GM12801 (cell line): ENCODE data around the gene ARID4B.

Experiments used
- TF ChIP-seq, protein P1 (sequence below): IDR thresholded peaks from one replicate; pipeline ENCODE4 v1.5.1; 2011; ENCODE audit warnings: control low read depth; ENCODE audit not compliant: insufficient read length; ENCODE audit errors: extremely low read depth

ARID4B gene

GRCh38 chr1:235302143-235302542 lies 25.8 kb downstream of the ARID4B start:
- TF ChIP-seq, protein P1, sequence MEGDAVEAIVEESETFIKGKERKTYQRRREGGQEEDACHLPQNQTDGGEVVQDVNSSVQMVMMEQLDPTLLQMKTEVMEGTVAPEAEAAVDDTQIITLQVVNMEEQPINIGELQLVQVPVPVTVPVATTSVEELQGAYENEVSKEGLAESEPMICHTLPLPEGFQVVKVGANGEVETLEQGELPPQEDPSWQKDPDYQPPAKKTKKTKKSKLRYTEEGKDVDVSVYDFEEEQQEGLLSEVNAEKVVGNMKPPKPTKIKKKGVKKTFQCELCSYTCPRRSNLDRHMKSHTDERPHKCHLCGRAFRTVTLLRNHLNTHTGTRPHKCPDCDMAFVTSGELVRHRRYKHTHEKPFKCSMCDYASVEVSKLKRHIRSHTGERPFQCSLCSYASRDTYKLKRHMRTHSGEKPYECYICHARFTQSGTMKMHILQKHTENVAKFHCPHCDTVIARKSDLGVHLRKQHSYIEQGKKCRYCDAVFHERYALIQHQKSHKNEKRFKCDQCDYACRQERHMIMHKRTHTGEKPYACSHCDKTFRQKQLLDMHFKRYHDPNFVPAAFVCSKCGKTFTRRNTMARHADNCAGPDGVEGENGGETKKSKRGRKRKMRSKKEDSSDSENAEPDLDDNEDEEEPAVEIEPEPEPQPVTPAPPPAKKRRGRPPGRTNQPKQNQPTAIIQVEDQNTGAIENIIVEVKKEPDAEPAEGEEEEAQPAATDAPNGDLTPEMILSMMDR = no peak

GRCh38 chr1:235299169-235299858 lies 28.7 kb downstream of the ARID4B start:
- TF ChIP-seq, protein P1 = no peak

DNA sequence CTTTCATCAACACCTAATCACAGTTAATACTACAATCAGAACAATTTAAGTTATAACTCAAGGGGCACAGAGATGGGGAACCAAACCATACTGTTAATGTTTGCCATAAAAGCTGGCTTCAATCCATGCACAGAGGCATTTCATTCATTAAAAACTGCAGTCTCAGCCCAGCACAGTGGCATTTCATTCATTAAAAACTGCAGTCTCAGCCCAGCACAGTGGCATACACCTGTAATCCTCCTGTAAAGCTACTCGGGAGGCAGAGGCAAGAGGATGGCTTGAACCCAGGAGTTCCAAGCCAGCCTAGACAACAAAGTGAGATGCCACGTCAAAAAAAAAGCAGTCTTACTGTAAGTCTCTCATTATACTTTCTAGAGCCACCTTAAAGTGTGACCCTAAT lies 29.2 kb downstream of the ARID4B start:
- TF ChIP-seq, protein P1 = no peak

DNA sequence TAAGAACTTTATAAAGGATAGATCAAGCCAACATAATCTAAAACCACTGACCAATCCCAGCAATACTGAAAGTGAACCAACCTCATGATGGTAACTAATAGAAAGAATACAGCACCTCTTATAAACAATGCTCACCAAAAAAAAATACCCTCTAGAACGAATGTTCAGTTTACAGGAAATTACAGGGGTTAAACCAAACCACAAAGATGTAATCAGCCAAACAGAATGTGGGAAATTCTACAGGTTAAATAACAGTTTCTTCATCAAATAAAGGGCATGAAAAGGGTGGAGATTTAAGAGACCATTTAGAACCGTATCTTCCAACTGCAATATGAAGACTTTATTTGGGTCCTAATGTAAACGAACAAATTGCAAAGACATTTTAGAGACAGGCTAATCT lies 30.4 kb downstream of the ARID4B start:
- TF ChIP-seq, protein P1 = no peak

GRCh38 chr1:235296729-235297128 lies 31.2 kb downstream of the ARID4B start:
- TF ChIP-seq, protein P1 = no peak

DNA sequence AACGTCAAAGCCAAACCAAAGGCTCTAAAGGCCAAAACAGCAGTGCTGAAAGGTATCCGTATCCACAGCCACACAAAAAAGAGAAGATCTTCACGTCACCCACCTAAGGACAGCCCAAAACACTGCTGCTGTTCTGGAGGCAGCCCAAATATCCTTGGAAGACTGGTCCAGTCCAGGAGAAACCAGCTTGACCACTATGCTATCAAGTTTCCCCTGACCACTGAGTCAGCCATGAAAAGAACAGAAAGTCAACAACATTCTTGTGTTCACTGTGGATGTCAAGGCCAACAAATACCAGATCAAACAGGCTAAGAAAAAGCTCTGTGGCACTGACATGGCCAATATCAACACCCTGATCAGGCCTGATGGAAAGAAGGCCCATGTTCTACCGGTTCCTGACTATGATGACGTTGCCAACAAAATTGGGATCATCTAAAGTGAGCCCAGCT lies 32.1 kb downstream of the ARID4B start:
- TF ChIP-seq, protein P1 = no peak

DNA sequence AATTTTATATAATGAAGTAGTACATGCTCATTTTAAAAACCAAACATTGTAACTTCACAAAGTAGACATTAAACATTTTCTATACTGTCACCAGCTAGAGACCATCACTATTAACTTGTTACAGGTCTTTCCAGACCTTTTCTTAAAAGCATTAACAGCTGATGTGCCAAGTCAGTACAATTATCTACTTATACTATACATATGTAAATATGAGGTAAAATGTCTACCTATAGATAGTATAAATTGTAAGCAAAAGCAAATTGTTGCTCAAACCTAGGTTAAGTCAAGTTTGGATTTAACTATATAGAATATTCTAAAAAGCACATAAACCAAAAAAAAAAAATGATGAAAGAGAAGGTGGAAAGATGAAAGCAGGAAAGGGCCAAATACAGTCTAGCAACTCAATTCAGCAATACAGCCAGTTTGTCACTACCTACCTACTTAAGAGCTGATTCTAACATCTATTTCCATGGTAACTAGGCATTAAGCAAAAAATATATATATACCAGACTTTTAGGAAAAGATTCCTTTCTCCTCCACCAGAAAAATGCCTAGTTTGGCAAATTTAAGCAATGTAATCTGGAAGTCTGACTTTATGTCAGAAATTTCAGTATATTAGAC lies 34.5 kb downstream of the ARID4B start:
- TF ChIP-seq, protein P1 = no peak
